GM23338 (cell line): ENCODE data around the gene GNPDA1. TPM values are rescaled to one million over a fixed set of nuclear protein-coding genes. Genes with fewer than 3 reads are reported as not detected.

Experiments used
- ATAC-seq: fragments of 200-7000 bp; cut with Tn5 transposase; 3 replicates; pipeline ENCODE4 v1.9.1; 2020
- DNase-seq: peaks from one replicate; pipeline ENCODE4 v3.0.0-alpha.2; 2015; ENCODE audit warnings: low spot score
- H2AFZ ChIP-seq: fragments of 200-600 bp; sonication (generic); 2 replicates; pipeline ENCODE4 v1.8.0; 2016; ENCODE audit warnings: antibody characterized with exemption, mild to moderate bottlenecking, moderate library complexity
- H3F3A ChIP-seq: fragments of 200-600 bp; sonication (generic); replicated peaks from 2 replicates; pipeline ENCODE4 v1.8.0; 2017; ENCODE audit warnings: antibody characterized with exemption, mixed run types, low read depth
- H3K27ac ChIP-seq: fragments of 200-600 bp; sonication (generic); 2 replicates; pipeline ENCODE4 v1.6.1; 2016; ENCODE audit warnings: low read depth
- H3K27me3 ChIP-seq: fragments of 200-600 bp; sonication (generic); 2 replicates; pipeline ENCODE4 v1.8.0; 2016; ENCODE audit warnings: mild to moderate bottlenecking, mixed run types, moderate library complexity; ENCODE audit not compliant: insufficient read depth
- H3K36me3 ChIP-seq: fragments of 200-600 bp; sonication (generic); 2 replicates; pipeline ENCODE4 v1.8.0; 2016; ENCODE audit warnings: mild to moderate bottlenecking; ENCODE audit not compliant: insufficient read depth
- H3K4me1 ChIP-seq: fragments of 200-600 bp; sonication (generic); 2 replicates; pipeline ENCODE4 v1.8.0; 2016; ENCODE audit warnings: mild to moderate bottlenecking, moderate library complexity; ENCODE audit not compliant: insufficient read depth
- H3K4me2 ChIP-seq: fragments of 200-600 bp; sonication (generic); 2 replicates; pipeline ENCODE4 v1.7.1; 2017; ENCODE audit warnings: mixed run types
- H3K4me3 ChIP-seq: fragments of 200-600 bp; sonication (generic); 2 replicates; pipeline ENCODE4 v1.6.1; 2016; ENCODE audit warnings: mixed run types
- H3K79me2 ChIP-seq: fragments of 200-600 bp; sonication (generic); replicated peaks from 2 replicates; pipeline ENCODE4 v1.8.0; 2017; ENCODE audit warnings: mild to moderate bottlenecking; ENCODE audit not compliant: insufficient read depth
- H3K9me2 ChIP-seq: fragments of 200-600 bp; sonication (generic); 2 replicates; pipeline ENCODE4 v1.8.0; 2017; ENCODE audit not compliant: insufficient read depth
- H4K20me1 ChIP-seq: fragments of 200-600 bp; sonication (generic); replicated peaks from 2 replicates; pipeline ENCODE4 v1.8.0; 2017; ENCODE audit warnings: mild to moderate bottlenecking; ENCODE audit not compliant: insufficient read depth
- H3K27ac Mint-ChIP-seq: 2 replicates; pipeline ENCODE4 v1.8.0; 2020; ENCODE audit warnings: inconsistent platforms, mild to moderate bottlenecking, moderate library complexity, mixed read lengths
- H3K27me3 Mint-ChIP-seq: 3 replicates; pipeline ENCODE4 v1.8.0; 2022; ENCODE audit warnings: low read depth, mild to moderate bottlenecking, moderate library complexity, mixed read lengths, inconsistent platforms; ENCODE audit not compliant: insufficient read depth, poor library complexity
- H3K36me3 Mint-ChIP-seq: 3 replicates; pipeline ENCODE4 v1.8.0; 2021; ENCODE audit warnings: low read depth, mild to moderate bottlenecking, inconsistent platforms, moderate library complexity, mixed read lengths
- H3K4me1 Mint-ChIP-seq: 3 replicates; pipeline ENCODE4 v1.8.0; 2020; ENCODE audit warnings: mild to moderate bottlenecking, inconsistent platforms, mixed read lengths
- H3K4me3 Mint-ChIP-seq: 3 replicates; pipeline ENCODE4 v1.8.0; 2021; ENCODE audit warnings: moderate library complexity, mild to moderate bottlenecking, inconsistent platforms, mixed read lengths
- H3K9me3 Mint-ChIP-seq: 3 replicates; pipeline ENCODE4 v1.8.0; 2020; ENCODE audit warnings: moderate library complexity, mild to moderate bottlenecking, inconsistent platforms, mixed read lengths
- CREB1 ChIP-seq: fragments of 250-450 bp; sonication (Bioruptor Pico); IDR thresholded peaks from 2 replicates; pipeline ENCODE4 v1.5.0; 2020; ENCODE audit warnings: low read depth, mild to moderate bottlenecking, moderate library complexity
- CTCF ChIP-seq, 2 experiments: fragments of 200-600 bp in 1 of 2; sonication (generic) in 1 of 2; conservative IDR thresholded peaks; 2 replicates each; pipeline versions ENCODE4 v1.5.1 to v1.6.1; 2016 to 2017; ENCODE audit warnings: antibody characterized with exemption in 2 of 2, low read depth in 2 of 2, mild to moderate bottlenecking in 2 of 2, moderate library complexity in 1 of 2
- ETS1 ChIP-seq: IDR thresholded peaks from 2 replicates; pipeline ENCODE4 v1.6.1; 2016; ENCODE audit warnings: antibody characterized with exemption
- EZH2 ChIP-seq: fragments of 200-600 bp; sonication (generic); IDR thresholded peaks from one replicate; pipeline ENCODE4 v1.8.0; 2017; ENCODE audit warnings: antibody characterized with exemption, mild to moderate bottlenecking, low read depth; ENCODE audit not compliant: unreplicated experiment
- EZH2phosphoT487 ChIP-seq: fragments of 200-600 bp; sonication (generic); IDR thresholded peaks from one replicate; pipeline ENCODE4 v1.8.1; 2018; ENCODE audit warnings: antibody characterized with exemption; ENCODE audit not compliant: unreplicated experiment
- JUNB ChIP-seq: IDR thresholded peaks from one replicate; pipeline ENCODE4 v1.6.1; 2016; ENCODE audit warnings: antibody characterized with exemption; ENCODE audit not compliant: unreplicated experiment
- NANOG ChIP-seq: IDR thresholded peaks from 2 replicates; pipeline ENCODE4 v1.6.1; 2016; ENCODE audit warnings: antibody characterized with exemption, borderline replicate concordance
- POLR2AphosphoS5 ChIP-seq: IDR thresholded peaks from 2 replicates; pipeline ENCODE4 v1.6.1; 2016; ENCODE audit warnings: antibody characterized with exemption, low read depth
- REST ChIP-seq: IDR thresholded peaks from one replicate; pipeline ENCODE4 v1.6.1; 2018; ENCODE audit warnings: antibody characterized with exemption; ENCODE audit not compliant: unreplicated experiment
- STAT1 ChIP-seq: IDR thresholded peaks from one replicate; pipeline ENCODE4 v1.6.1; 2016; ENCODE audit warnings: antibody characterized with exemption; ENCODE audit not compliant: unreplicated experiment
- ZNF114 ChIP-seq: fragments of 250-450 bp; sonication (Bioruptor Pico); IDR thresholded peaks from 2 replicates; pipeline ENCODE4 v1.5.0; 2020; ENCODE audit warnings: mild to moderate bottlenecking, moderate library complexity
- ZNF331 ChIP-seq: fragments of 250-450 bp; sonication (Bioruptor Pico); IDR thresholded peaks from 2 replicates; pipeline ENCODE4 v1.5.0; 2020; ENCODE audit warnings: low read depth, mild to moderate bottlenecking, moderate library complexity
- ZNF462 ChIP-seq: fragments of 250-450 bp; sonication (Bioruptor Pico); IDR thresholded peaks from 2 replicates; pipeline ENCODE4 v1.5.0; 2020; ENCODE audit warnings: mild to moderate bottlenecking, moderate library complexity
- polyA plus RNA-seq: library from polyadenylated mRNA; unstranded; fragments of >200 nt; fragmentation: Nextera tagmentation; extraction: Ambion mirVana; gene quantifications from 2 replicates; pipeline ENCODE4 v1.2.1, GENCODE V29; 2016
- total RNA-seq: library from RNA; depleted of rRNA; stranded (reverse); fragments of >200 nt; shearing (Covaris generic); gene quantifications from 2 replicates; pipeline ENCODE4 v1.2.3, GENCODE V29; 2014

The GNPDA1 gene
- total and polyA plus RNA-seq, 2 experiments from 2014 or later: 47.6 to 117 TPM

- no peaks in the 10 kb centered on the region for H3K27me3 Mint-ChIP-seq
- no peak for DNase-seq
- no peaks in the 10 kb centered on the region for H3F3A ChIP-seq
- no peak overlapping the region for H3K27ac Mint-ChIP-seq
- no peak overlapping the region for H3K4me3 ChIP-seq
- H3K9me2 ChIP-seq: no peaks in the 10 kb centered on the region
- no peaks in the 10 kb centered on the region for H3K9me3 Mint-ChIP-seq
- peaks cover 28% of the 10 kb centered on the region; the same call in 1 of the 2 replicates for H3K36me3 ChIP-seq
- no peaks in the 10 kb centered on the region for H4K20me1 ChIP-seq
- no peak overlapping the region for H3K4me3 Mint-ChIP-seq
- TF ChIP-seq ZNF462 (CRISPR knock-in tag) (no peak), POLR2AphosphoS5 (no peak), EZH2phosphoT487 (no peak), STAT1 (no peak), NANOG (no peak), ZNF331 (CRISPR knock-in tag) (no peak), CTCF (conservative IDR thresholded peaks at IDR 0.05; ENCODE audit: low read depth in 2 of 2) (no peak), EZH2 (no peak), ETS1 (no peak), CREB1 (CRISPR knock-in tag) (no peak), JUNB (no peak), REST (no peak), ZNF114 (CRISPR knock-in tag) (no peak)
- no peaks in the 10 kb centered on the region for H3K79me2 ChIP-seq
- H3K36me3 Mint-ChIP-seq: peaks cover 28% of the 10 kb centered on the region
- no peaks in the 10 kb centered on the region for H3K4me1 ChIP-seq
- H3K27me3 ChIP-seq: no peaks in the 10 kb centered on the region
- H3K4me2 ChIP-seq: no peak overlapping the region
- no peaks in the 10 kb centered on the region for H3K4me1 Mint-ChIP-seq
- H3K27ac ChIP-seq: no peak overlapping the region
- no peak overlapping the region for H2AFZ ChIP-seq
- ATAC-seq: no peak
Observed at GRCh38 chr5:141978389-141978788, 34.4 kb downstream of the GNPDA1 start.
